HepG2 (cell line): ENCODE data around the gene TOPBP1. TPM values are rescaled to one million over a fixed set of nuclear protein-coding genes. Genes with fewer than 3 reads are reported as not detected.

Experiments used
- BORCS8-MEF2B ChIP-seq: sonication (generic); formaldehyde crosslinking; IDR thresholded peaks from 2 replicates; pipeline ENCODE4 v1.8.0; 2022; ENCODE audit warnings: mild to moderate bottlenecking, missing genetic modification reagents
- CSRNP1 ChIP-seq: sonication (generic); formaldehyde crosslinking; IDR thresholded peaks from 2 replicates; pipeline ENCODE4 v1.8.1; 2023; ENCODE audit warnings: mild to moderate bottlenecking, missing genetic modification reagents
- DMTF1 ChIP-seq: sonication (generic); formaldehyde crosslinking; IDR thresholded peaks from 2 replicates; pipeline ENCODE4 v1.4.0; 2020; ENCODE audit warnings: mild to moderate bottlenecking, missing genetic modification reagents
- DR1 ChIP-seq: sonication (generic); formaldehyde crosslinking; IDR thresholded peaks from 2 replicates; pipeline ENCODE4 v1.8.0; 2021; ENCODE audit warnings: mild to moderate bottlenecking, missing genetic modification reagents, inconsistent platforms
- ELF4 ChIP-seq: sonication (generic); formaldehyde crosslinking; IDR thresholded peaks from 2 replicates; pipeline ENCODE4 v1.5.0; 2020; ENCODE audit warnings: missing genetic modification reagents, mild to moderate bottlenecking, moderate library complexity, borderline replicate concordance
- ETV6 ChIP-seq: sonication (generic); formaldehyde crosslinking; conservative IDR thresholded peaks from 2 replicates; pipeline ENCODE4 v1.4.0; 2020; ENCODE audit warnings: missing genetic modification reagents
- GABPA ChIP-seq, 2 experiments: IDR thresholded peaks; 2 replicates each; pipeline ENCODE4 v1.6.1; 2011 to 2016; ENCODE audit warnings: low read depth in 2 of 2, low read length in 1 of 2, missing biosample characterization in 1 of 2, missing genetic modification characterization in 1 of 2
- JDP2 ChIP-seq: sonication (generic); formaldehyde crosslinking; IDR thresholded peaks from 2 replicates; pipeline ENCODE4 v1.8.1; 2022; ENCODE audit warnings: missing genetic modification reagents, borderline replicate concordance
- MAFG ChIP-seq: sonication (generic); formaldehyde crosslinking; IDR thresholded peaks from 2 replicates; pipeline ENCODE4 v1.5.1; 2020; ENCODE audit warnings: mild to moderate bottlenecking, missing genetic modification reagents
- MLX ChIP-seq: IDR thresholded peaks from 2 replicates; pipeline ENCODE4 v1.6.1; 2016
- RFX1 ChIP-seq: fragments of 450-650 bp; IDR thresholded peaks from 2 replicates; pipeline ENCODE4 v1.6.1; 2017
- SCMH1 ChIP-seq: sonication (generic); formaldehyde crosslinking; IDR thresholded peaks from 2 replicates; pipeline ENCODE4 v1.9.0; 2021; ENCODE audit warnings: missing genetic modification reagents, mild to moderate bottlenecking, borderline replicate concordance
- SYNCRIP ChIP-seq: fragments of 200-400 bp; formaldehyde crosslinking; IDR thresholded peaks from 2 replicates; pipeline ENCODE4 v1.6.1; 2018; ENCODE audit warnings: mild to moderate bottlenecking, low read depth, low read length; ENCODE audit not compliant: insufficient read depth
- U2AF1 ChIP-seq: fragments of 200-400 bp; formaldehyde crosslinking; optimal IDR thresholded peaks from 2 replicates; pipeline ENCODE3; 2017; ENCODE audit warnings: mild to moderate bottlenecking, low read depth, low read length
- ZFP90 ChIP-seq: sonication (generic); formaldehyde crosslinking; IDR thresholded peaks from 2 replicates; pipeline ENCODE4 v1.8.0; 2022; ENCODE audit warnings: missing genetic modification reagents, mild to moderate bottlenecking, inconsistent platforms, borderline replicate concordance
- ZKSCAN5 ChIP-seq: sonication (generic); formaldehyde crosslinking; IDR thresholded peaks from 2 replicates; pipeline ENCODE4 v1.5.1; 2020; ENCODE audit warnings: mild to moderate bottlenecking, missing genetic modification reagents
- ZNF441 ChIP-seq: sonication (generic); formaldehyde crosslinking; IDR thresholded peaks from 2 replicates; pipeline ENCODE4 v1.7.0; 2021; ENCODE audit warnings: missing genetic modification reagents, borderline replicate concordance
- ZNF788 ChIP-seq: sonication (generic); formaldehyde crosslinking; IDR thresholded peaks from 2 replicates; pipeline ENCODE4 v1.5.0; 2020; ENCODE audit warnings: mild to moderate bottlenecking, missing genetic modification reagents, borderline replicate concordance
- polyA plus RNA-seq, 8 experiments: library from polyadenylated mRNA; depleted of rRNA in 3 of 8; stranded (reverse) in 7 of 8; unstranded in 1 of 8; fragments of >200 nt; fragmentation: Illumina TruSeq in 4 of 8; extraction: Trizol in 4 of 8; gene quantifications; 2 replicates each; pipeline versions ENCODE4 v1.2.1 to v1.2.3, GENCODE V29; 2011 to 2016; ENCODE audit warnings: low read depth in 4 of 8, missing spikeins in 1 of 8, mixed read lengths in 1 of 8; ENCODE audit not compliant: insufficient read depth in 1 of 8
- total RNA-seq, 5 experiments: library from RNA; depleted of rRNA; stranded (reverse); fragments of >200 nt; fragmentation: Illumina TruSeq; extraction: Trizol; gene quantifications; 2 replicates each; pipeline ENCODE4 v1.2.3, GENCODE V29; 2016; ENCODE audit warnings: low read depth in 1 of 5

The TOPBP1 gene
- total and polyA plus RNA-seq, 2 of the 13 experiments (the other 11 are each of a cell fraction or from before 2014, with no cell fraction given): 24.3 to 42.9 TPM

GRCh38 chr3:133670525-133670995 is 8.8 kb upstream of the TOPBP1 start (continued):
- TF ChIP-seq ZNF441 (CRISPR knock-in tag) (0 out of 2 replicates have a peak, but pooled peaks have one; percentile 26), MLX (CRISPR knock-in tag) (peak; percentile 81), RFX1 (no peak), MAFG (CRISPR knock-in tag) (no peak), DR1 (peak; percentile 41; the same call in 1 of the 2 replicates), SCMH1 (no peak), DMTF1 (CRISPR knock-in tag) (no peak), CSRNP1 (CRISPR knock-in tag) (no peak), GABPA (IDR thresholded peaks at IDR 0.05; ENCODE audit: low read depth, low read length) (no peak), GABPA (CRISPR knock-in tag; IDR thresholded peaks at IDR 0.05; ENCODE audit: low read depth) (peak; percentile 46; the same call in 1 of the 2 replicates), SYNCRIP (no peak), ELF4 (no peak; the same call in 1 of the 2 replicates), ZKSCAN5 (CRISPR knock-in tag) (no peak), JDP2 (no peak; the same call in 1 of the 2 replicates), BORCS8-MEF2B (CRISPR knock-in tag) (no peak), ETV6 (no peak), U2AF1 (no peak), ZNF788 (CRISPR knock-in tag) (peak; percentile 37; the same call in 1 of the 2 replicates), ZFP90 (CRISPR knock-in tag) (peak; percentile 51; the same call in 1 of the 2 replicates)
